MCF 10A (cell line): ENCODE data around the gene CCDC57. TPM values are rescaled to one million over a fixed set of nuclear protein-coding genes. Genes with fewer than 3 reads are reported as not detected.

Experiments
- BruUV-seq: library from RNA; stranded (reverse); fragments of 400-500 nt; replicated peaks from 2 replicates; lab custom pipeline; 2021; lab: Mats Ljungman, UMichigan
- CTCF ChIA-PET: fragments of 300-600 bp; sonication (Branson Sonifier 250); formaldehyde crosslinking; extraction: SDS; loops from one replicate; lab custom pipeline; 2021; ENCODE audit warnings: antibody characterized with exemption, inconsistent platforms; lab: Yijun Ruan, JAX
- POLR2A ChIA-PET: fragments of 300-600, 350-650 bp; sonication (Branson Sonifier 250); formaldehyde crosslinking; extraction: SDS; loops from one replicate; lab custom pipeline; 2020; ENCODE audit warnings: antibody characterized with exemption, inconsistent platforms; lab: Yijun Ruan, JAX
- DNase-seq: peaks from one replicate; pipeline ENCODE4 v3.0.0-alpha.2; 2018; ENCODE audit not compliant: unreplicated experiment
- H3K27ac Mint-ChIP-seq: one replicate; pipeline ENCODE4 v1.8.0; 2022; ENCODE audit warnings: mild to moderate bottlenecking, low read depth, mixed read lengths; ENCODE audit not compliant: unreplicated experiment
- H3K27me3 Mint-ChIP-seq: one replicate; pipeline ENCODE4 v1.8.0; 2022; ENCODE audit warnings: mixed read lengths; ENCODE audit not compliant: insufficient read depth, unreplicated experiment
- H3K36me3 Mint-ChIP-seq: one replicate; pipeline ENCODE4 v1.8.0; 2022; ENCODE audit warnings: mild to moderate bottlenecking, moderate library complexity, mixed read lengths; ENCODE audit not compliant: insufficient read depth, unreplicated experiment
- H3K4me1 Mint-ChIP-seq: one replicate; pipeline ENCODE4 v1.8.0; 2022; ENCODE audit warnings: mixed read lengths; ENCODE audit not compliant: insufficient read depth, unreplicated experiment
- H3K4me3 Mint-ChIP-seq: one replicate; pipeline ENCODE4 v1.8.0; 2022; ENCODE audit warnings: mild to moderate bottlenecking, moderate library complexity, mixed read lengths; ENCODE audit not compliant: unreplicated experiment
- H3K9me3 Mint-ChIP-seq: one replicate; pipeline ENCODE4 v1.8.0; 2022; ENCODE audit warnings: mixed read lengths; ENCODE audit not compliant: unreplicated experiment
- CTCF ChIP-seq: fragments of 200-600 bp; IDR thresholded peaks from one replicate; pipeline ENCODE4 v1.8.0; 2022; ENCODE audit warnings: antibody characterized with exemption, mild to moderate bottlenecking; ENCODE audit not compliant: unreplicated experiment
- intact Hi-C: fragments of 100-400 bp; cut with micrococcal nuclease; formaldehyde crosslinking; loops from 2 replicates; pipeline ENCODE4 v1.14.1; 2022
- total RNA-seq: library from RNA; stranded (reverse); gene quantifications from 2 replicates; pipeline ENCODE4 v1.2.3, GENCODE V29; 2022

The CCDC57 gene
- total RNA-seq, 1 experiment from 2014 or later: 86.8 TPM

- no peaks in the 10 kb centered on the region for H3K9me3 Mint-ChIP-seq
- H3K27ac Mint-ChIP-seq: no peak overlapping the region
- TF ChIP-seq CTCF: no peak
- no TSS peak for BruUV-seq
- H3K4me3 Mint-ChIP-seq: no peak overlapping the region
- intact Hi-C loops: loop anchor here (10.0 kb wide), 1 partner anchor 56 kb away; the partner anchor contains the start of genes DCXR and RAC3
- H3K36me3 Mint-ChIP-seq: peaks cover 86% of the 10 kb centered on the region
- no peak for DNase-seq
- CTCF ChIA-PET: no interaction called here
- no peaks in the 10 kb centered on the region for H3K27me3 Mint-ChIP-seq
- H3K4me1 Mint-ChIP-seq: no peaks in the 10 kb centered on the region
- POLR2A ChIA-PET: no interaction called here
These were observed 121.9 kb downstream of the CCDC57 start for GRCh38 chr17:82090549-82091263.

GRCh38 chr17:82089723-82090548 is 122.7 kb downstream of the CCDC57 start:
- intact Hi-C loops: loop anchor here (10.0 kb wide), 1 partner anchor 55 kb away; the partner anchor contains the start of genes DCXR and RAC3
- no peak for DNase-seq
- no peak overlapping the region for H3K27ac Mint-ChIP-seq
- ChIA-PET CTCF (interaction anchor here (0.7 kb wide), 1 partner anchor 130 kb away, joined by 3 read pairs; no protein-coding TSS in a partner anchor), POLR2A (interaction anchor here (1.3 kb wide), 1 partner anchor 10 kb away, joined by 6 read pairs; no protein-coding TSS in a partner anchor)
- no peak overlapping the region for H3K4me3 Mint-ChIP-seq
- no peaks in the 10 kb centered on the region for H3K27me3 Mint-ChIP-seq
- no peaks in the 10 kb centered on the region for H3K4me1 Mint-ChIP-seq
- H3K9me3 Mint-ChIP-seq: no peaks in the 10 kb centered on the region
- TF ChIP-seq CTCF: no peak
- H3K36me3 Mint-ChIP-seq: peaks cover 85% of the 10 kb centered on the region
- BruUV-seq: no TSS peak

- Mint-ChIP-seq H3K27me3 (no peaks in the 10 kb centered on the region), H3K36me3 (peaks cover 83% of the 10 kb centered on the region), H3K4me1 (no peaks in the 10 kb centered on the region), H3K4me3 (no peak overlapping the region), H3K27ac (no peak overlapping the region), H3K9me3 (no peaks in the 10 kb centered on the region)
- no peak for DNase-seq
- POLR2A ChIA-PET: interaction anchor here (1.3 kb wide), 1 partner anchor 9 kb away, joined by 6 read pairs; no protein-coding TSS in a partner anchor
- no peak for TF ChIP-seq CTCF
- intact Hi-C loops: no loop called here
- TSS peak; percentile 8 for BruUV-seq
- CTCF ChIA-PET: interaction anchor here (0.7 kb wide), 2 partner anchors 16 to 130 kb away, joined by 3 read pairs; no protein-coding TSS in a partner anchor
These were observed 123.6 kb downstream of the CCDC57 start for GRCh38 chr17:82088838-82089722.
